Measurements from ENCODE around the gene DPP4.

DPP4 gene

DNA sequence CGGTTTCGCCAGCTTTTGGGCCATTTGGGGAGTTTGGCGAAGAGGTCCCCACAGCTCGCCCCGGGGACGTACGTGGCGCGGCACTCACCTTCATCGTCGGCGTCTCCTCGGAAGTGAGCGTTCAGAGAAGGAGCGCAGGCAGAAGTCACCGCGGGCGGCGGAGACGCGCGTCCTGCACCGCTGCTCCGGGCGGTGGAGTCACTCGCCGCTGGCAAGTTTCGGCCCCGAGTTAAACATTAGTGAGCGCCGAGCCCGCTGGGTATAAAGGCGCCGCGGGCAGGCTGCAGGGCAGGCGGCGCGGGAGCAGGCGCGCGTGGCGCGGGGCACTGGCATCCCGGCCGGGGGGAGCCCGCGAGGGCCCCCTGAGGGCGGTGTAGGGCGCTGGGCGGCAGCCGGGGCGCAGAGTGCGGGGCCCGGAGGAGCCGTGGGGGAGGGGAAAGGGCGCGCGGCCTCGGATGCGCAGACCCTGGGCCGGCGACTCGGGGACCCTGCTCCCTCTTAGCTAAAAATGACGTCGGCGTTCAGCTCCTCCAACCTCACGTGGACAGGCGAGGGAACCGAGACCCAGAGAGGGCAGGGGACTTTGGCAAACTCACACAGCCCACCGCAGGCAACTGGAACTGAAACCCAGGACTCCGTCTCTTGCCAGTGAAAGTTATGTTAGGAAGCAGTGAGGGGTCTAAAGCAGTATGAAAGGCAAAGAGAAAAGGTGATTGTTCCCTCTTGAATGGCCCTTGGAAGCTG lies at the start of gene DPP4:
Gene DPP4 (minus strand): TSS at position 328 of the 744 bp plus-strand sequence. CDS start 234 bp downstream, at position 94.
- no peak for DNase-seq (ENCODE audit: low read depth)

DNA sequence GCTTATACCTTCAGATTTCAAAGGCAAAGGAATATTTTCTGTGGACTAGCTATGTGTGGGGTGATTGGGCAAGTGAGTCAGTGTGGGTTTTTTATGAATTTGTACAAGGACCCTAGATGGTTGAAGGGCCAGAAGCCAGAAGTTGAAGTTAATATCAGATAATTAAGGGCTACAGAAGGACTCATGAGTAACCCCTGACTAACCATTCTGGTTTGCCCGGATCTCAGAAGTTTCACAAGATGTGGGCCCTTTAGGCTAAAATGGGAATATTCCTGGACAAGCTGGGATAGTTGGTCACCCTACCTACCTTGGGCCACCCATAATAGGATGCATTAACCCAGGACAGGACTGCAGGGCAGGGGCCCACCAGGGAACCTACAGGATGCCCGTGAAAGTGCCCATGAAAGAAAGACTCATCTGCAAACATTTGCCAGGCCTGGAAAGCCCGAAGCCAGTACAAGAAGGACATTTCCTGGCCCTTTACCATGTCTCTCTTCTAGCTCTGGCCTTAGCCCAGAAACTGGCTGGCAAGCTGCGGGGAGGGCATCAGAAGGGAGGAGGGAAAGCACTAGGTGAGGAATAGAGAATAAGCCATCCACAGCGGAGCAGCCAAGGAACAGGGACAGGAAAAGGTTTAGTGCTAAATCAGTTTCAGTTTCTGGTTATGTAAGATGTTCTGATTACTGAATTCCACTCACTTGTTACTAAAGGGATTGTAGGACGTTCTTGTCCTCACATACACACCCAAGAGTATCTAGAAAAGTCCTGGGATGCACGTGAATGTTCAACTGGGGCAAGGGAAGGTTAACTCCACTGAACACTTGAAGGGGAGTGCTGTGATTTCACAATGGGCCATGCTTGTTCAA lies 44.4 kb upstream of the DPP4 start:
- DNase-seq (ENCODE audit: low read depth) = no peak

DNA sequence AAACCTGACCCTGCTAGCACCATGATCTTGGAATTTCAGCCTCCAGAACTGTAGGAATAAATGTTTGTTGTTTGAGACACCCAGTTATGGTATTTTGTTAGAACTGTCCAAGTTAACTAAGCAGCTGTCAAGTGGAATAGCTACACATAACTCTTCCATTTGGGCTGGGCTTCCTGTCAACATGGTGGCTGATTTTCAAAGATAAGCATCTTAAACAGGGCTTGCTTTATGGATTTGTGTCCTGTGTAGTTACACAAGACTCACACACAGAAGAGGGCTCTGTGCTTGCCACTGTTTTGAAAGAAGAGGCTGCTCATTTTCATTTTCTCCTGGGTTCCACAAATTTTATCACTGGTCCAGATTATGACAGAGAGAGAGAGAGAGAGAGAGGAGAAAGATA lies 42.3 kb upstream of the DPP4 start:
- DNase-seq (ENCODE audit: low read depth) = no peak

DNA sequence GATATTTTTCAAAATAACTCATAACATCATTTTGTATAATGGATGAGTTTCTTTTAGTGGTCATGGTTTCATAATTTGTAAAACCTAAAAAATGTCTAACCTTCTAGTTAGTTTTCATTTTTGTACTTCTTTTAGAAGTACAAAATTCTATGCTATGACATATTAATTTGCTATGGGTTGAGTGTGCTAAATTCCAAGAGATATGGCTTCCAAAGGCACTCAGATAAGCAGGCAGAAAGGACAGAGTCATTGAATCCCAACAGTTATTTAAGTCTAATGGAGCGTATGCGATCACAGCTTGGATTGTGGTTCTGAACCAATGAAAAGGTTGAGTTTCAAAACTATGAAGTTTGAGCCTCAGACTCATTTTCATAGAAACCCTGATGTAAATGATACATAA lies 41.1 kb upstream of the DPP4 start:
- no peak for DNase-seq (ENCODE audit: low read depth)

DNA sequence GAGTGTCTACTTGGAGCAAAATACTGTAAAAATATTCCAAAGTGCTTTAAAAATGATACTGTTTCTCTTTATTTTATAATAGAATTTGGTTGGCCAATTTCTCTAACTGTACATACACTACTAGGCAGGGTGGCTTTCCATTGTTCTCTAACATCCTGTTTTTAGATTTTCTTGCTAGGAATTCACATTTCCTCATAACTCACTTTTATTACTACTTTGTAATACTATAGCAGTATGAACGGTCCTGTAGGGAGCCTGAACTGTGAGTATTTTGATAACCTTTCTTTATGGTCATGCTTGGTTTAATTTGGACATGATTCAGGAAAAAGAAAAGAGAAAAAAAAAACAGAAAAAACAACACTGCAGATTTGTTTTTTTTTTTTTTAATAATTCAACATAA lies 40.3 kb upstream of the DPP4 start:
- DNase-seq (ENCODE audit: low read depth) = no peak

DNA sequence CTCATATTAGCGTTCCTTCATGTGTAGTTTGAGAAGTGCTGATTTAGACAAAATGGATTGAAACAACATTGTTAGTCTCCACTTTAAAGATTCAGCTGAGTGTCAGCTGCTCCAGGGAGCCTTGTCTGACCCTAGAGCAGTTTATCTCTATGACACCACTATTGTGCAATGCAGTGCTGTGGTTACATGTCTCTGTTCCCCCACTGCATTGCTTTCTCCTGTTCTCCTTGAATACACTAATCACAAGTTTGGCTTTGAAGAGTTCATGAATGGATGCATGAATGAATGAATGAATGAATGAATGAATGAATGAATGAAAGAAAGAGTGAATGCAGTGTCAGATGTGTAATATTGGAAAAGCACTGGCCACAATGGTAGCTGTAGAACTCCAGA lies 39.8 kb upstream of the DPP4 start:
- DNase-seq (ENCODE audit: low read depth) = no peak

DNA sequence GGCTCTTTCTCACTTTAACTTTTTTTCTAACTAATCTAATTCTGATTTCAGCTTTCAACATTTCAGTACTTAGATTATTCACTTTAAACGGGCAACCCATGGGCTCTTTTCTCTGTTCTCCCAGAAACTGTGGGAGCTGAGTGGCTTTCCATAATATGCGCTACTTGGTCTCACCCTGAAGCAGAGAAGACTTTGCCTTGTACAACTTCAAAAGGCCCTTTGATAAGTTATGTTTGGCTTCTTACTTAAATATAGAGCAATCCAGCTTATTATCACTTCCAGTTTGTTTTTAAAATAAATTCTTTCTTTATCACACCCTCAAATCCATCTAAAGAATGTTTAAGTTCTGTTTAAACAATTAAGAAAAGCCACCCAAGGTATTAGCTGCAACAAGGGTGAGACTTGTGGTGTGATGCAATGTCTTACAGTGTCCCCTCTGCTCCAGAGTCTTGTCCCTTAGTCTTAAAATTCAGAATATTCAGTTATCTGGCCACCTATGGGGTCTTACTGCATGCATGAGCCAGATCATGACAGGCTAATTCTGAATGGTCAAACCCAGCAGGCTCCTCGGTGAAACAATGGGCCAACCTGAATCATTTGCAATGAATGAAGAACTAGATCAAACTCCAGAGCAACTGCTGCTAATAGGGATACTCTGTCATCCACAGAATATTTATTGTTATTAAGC lies 39.2 kb upstream of the DPP4 start:
- no peak for DNase-seq (ENCODE audit: low read depth)

DNA sequence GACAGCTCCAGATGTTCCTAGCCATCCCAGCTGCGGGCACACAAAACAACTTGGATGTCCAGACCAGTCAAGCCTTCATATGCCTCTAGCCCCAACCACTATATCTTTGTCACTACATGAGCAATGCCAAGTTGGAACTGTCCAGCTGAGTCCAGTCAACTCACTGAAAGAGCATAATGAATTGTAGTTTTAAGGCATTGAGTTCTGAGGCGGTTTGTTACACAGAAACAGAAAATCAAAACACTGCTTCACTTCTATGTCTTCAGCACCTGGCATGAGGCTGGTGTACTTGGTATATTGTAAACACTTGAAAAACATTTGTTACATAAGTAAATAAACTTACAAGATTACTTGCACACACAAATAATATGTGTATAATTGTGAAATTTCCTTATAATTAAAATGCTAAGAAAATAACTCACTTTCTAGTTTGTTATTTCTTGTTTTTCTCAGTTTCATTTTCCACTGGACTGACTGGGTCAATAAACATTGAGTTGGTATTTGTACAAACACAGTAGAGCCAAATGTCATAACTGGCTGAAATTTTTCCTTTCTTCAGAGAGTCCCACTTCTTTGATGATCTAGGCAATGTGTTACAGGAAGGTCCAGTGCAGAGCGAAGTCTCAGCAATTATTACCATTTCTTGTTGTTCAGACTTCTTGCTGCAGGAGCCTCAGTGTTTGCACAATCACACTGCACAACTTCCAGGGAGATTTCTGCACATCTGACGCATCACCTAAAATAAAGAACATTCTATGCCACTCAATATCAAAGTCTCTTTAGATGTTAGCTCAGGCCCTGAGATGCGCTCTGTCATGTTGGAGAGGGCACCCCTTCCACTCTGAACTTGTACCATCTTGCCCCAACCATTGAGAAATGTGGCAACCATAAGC lies 38.2 kb upstream of the DPP4 start:
- DNase-seq (ENCODE audit: low read depth) = no peak

DNA sequence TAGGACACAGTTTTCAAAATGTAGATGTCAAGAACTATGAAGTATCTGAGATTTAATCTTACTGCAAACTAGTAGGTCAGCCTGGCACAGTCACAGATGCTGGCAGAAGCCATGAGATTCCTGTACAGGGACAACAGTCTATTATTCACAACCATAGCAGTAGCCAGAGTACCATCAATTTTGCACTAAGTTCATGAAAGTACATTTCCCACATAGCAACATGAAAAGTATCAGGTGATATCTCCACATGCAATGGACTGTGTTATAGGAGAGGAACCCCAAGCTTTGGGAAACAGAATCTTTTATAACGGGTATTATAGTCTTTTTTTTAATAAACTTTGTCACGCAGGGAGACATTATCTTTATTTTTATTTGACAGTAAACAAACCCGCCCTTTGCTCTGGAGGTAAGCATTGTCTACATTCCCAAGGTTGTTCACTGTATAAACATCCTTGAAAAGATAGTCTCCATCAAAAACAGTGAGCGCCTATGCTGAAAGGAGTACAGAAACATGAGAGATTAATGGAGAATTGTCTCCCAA lies 33.4 kb upstream of the DPP4 start:
- DNase-seq (ENCODE audit: low read depth) = no peak

DNA sequence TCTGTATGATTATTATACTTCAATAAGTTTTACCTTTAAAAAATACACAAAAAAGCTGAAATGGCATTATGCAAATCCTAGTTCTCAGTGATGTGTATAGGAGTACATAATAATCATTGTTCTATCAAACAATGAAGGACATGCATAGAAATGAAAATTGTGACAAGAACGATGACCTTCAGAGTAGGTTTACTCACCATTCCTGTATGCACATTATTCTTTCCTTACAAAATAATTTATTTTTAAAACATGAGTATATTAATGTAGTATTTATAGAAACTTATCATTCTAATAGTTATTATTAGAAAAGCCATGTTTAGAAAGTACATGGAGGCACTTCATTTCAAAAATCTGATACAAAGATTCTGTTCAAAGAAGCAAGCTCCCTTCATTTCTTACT lies 32.7 kb upstream of the DPP4 start:
- DNase-seq (ENCODE audit: low read depth) = no peak

DNA sequence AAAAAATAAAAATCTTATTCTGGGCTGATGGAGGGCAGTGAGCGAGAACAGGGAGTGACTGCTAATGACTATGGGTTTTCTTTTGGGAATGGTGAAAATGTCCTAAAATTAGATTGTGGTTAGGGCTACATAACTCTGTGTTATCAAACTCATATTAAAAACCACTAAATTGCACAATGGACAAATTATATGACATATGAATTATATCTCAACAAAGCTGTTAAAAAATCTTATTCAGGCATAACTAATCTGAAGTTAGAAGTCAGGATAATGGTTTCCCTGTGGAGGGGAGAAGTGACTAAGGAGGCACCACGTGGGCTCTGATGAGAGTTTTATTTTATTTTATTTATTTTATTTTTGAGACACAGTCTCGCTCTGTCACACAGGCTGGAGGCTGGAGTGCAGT lies 32.1 kb upstream of the DPP4 start:
- DNase-seq (ENCODE audit: low read depth) = no peak

DNA sequence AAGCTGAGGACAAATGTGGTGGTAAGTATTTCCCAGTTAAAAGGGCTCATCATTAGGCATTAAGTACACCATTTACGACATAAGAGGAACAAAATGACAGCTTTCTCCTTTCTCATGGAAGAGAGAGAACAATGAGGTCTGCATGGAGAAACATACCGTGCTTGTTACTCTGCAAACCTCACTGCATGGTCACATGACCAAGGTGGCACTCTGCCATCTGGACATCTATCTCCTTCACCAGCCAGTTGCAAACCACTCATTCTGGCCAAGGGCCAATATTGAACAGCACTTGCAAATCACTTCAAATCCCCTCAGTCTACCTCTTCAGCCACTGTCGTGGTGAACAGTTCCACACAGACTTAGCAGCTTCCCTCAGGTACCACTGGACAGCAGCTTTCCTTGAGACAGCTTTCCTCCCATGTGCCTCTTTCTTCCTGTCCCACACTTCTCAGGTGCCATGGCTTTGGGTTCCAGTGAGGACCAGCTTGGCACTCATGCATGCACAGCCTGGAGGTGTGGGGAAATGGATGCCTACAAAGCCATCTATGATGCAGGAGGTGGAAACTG lies 29.5 kb upstream of the DPP4 start:
- no peak for DNase-seq (ENCODE audit: low read depth)

DNA sequence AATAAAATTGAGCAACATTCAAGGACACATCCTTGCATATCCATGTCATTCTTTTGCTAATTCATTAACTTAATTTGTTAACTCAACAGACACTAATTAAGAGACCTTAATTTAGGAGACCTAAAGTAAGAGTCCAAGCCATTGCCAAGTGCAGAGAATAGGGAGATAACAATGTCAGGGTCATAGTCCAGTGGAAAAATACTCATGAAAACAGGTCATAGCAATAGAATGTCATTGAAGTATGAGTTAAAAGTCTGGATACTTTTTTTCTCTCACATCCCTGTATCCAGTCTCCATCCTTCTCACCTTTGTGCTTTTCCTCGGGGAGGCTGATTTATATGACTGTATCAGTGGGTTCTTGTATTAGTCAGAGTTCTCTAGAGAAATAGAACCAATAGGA lies 26.6 kb upstream of the DPP4 start:
- no peak for DNase-seq (ENCODE audit: low read depth)

DNA sequence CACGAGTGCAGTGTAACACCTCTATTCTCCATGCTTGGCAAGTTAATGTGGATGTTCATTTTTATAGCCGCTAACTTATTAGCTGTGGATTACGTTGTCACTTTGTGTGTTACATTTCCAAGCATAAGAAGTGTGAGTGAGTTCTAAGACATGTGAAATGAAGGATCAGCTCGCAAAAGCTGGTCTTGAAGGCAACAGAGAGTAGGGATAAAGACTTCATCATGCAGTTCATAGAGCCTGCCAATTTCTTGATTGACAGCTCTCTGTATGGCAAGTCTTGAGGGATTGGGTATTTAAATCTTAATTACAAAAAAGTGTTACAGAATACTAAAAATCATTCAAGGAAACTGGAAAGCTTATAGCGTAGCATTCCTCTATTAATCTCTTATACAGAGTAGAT lies 25.8 kb upstream of the DPP4 start:
- DNase-seq (ENCODE audit: low read depth) = no peak

DNA sequence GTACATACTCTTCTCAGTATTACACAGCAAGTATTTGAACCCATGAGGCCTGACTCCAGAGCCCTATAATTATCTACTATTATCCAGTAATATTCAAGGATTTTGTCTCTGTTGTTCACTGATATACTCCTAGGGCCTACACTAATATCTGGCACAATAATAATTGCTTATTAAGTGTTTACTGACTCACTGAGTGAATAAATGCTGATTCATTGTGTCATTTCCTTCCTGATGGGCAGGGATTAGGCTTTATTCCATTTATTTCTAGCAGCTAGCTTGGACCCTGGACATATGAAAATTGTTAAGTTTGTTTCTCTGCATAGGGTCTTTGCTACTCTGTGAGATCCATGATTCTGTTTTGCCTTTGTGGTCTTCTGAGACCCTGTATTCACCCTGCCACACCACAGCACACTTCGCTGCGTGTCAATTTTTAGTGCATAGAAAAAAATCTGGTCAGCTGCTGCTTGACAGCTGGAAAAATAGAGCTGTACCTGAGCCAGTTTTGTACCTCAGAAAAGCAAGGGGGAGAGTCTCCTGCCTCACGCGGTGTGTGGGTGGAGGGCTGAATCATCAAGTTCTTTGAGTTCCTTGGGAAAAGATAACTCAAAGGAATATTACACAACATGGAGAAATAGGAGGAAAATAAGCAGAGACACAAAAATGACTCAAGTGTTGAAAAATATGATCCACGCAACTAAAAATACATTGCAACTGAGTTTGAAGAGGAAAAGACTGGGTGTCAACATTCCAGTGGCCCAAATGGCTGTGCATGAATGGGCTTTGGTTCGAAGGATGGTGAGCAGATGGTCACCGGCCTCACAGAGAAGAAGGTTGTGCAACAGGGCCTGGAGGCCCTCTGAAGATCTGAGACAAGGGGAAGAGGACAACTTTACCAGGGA lies 18.9 kb upstream of the DPP4 start:
- no peak for DNase-seq (ENCODE audit: low read depth)

DNA sequence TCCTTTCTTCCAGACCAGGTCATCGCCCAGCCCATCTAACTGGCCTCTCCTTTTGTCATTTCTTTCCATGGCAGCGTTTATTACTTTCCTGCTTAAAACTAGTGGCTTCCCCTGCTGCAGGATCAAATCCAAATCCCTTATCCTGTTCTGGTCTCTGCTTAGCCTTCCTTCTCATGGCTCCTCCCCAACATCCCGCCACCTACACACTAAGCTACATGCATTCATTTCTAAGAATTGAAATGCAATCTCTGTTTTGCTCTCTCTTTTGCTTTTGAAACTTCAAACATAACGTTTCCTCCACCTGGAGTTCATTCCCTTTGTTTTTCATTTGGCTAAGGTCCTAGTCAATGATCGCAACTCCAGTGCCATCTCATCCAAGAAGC lies 18.0 kb upstream of the DPP4 start:
- no peak for DNase-seq (ENCODE audit: low read depth)

DNA sequence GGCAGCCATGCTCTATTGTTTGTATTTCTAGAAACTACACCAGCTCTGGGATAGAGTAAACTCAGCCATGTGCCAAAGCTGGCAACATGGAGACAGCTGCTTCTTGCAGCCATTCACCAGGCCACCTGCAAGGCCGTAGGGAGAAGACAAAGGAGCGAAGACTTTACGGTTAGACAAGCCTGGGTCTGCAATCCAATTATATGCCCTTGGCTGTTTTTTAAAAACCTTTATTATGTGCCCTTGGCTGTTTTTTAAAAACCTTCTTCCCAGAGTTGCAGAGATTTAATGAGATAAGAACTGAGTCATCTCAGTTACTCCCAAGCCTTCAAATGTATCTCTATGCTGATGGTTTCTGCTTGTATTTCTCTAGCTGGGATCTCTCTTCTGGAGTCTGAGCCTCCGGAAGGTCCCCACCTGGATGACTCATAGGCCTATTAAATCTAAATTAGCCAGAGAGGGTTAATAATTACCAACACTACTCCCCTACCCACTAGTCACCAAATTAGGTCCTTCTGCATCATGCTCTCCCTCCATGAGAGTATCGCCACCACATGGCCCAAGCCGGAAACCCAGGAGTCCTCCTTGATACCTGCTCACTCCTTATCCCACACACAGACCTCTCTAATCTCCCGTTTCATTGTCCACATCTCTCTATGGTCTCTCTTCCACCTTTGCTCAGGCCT lies 17.5 kb upstream of the DPP4 start:
- no peak for DNase-seq (ENCODE audit: low read depth)

DNA sequence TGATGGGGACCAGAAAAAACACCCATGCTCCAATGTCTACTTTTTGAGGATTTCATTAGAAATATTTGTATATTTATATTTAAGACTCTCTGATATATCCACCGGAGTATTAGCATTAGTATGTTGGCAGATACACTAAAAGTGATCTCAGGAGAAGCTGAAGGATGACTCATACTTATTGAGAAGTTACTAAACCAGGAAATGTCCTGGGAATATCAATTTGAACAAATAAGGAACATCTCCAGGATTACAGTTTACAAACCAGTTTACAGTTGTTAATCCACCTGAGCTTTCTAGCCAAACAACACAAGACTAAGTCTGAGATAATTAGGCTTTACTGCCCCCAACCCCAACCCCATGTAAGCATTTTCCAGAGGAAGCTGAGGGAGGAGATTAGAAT lies 16.1 kb upstream of the DPP4 start:
- no peak for DNase-seq (ENCODE audit: low read depth)

DNA sequence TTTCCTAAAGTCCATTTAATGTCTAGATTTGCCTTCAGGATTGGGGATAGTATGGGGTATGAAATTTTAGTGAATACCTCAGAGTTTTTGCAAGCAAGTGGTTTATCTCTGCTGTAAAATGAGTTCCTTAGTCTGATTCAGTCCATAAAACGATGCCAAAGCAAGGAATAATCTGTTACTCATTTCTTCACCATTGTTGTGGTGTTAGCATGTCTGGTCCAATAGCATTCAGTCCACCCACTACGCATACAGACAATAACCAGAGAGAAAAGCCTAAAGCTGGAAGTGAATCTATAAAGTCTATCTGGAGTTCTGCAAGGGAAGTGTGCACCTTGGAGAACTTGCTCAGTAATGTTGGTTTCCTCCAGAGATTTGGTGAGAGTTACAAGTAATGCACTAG lies 12.9 kb upstream of the DPP4 start:
- DNase-seq (ENCODE audit: low read depth) = no peak

Data from activated T-cell treated with anti-CD3 and anti-CD28 coated beads for 24 hours (primary cell).